ENCODE measurements around the gene PRUNE1.

Gene PRUNE1

DNA sequence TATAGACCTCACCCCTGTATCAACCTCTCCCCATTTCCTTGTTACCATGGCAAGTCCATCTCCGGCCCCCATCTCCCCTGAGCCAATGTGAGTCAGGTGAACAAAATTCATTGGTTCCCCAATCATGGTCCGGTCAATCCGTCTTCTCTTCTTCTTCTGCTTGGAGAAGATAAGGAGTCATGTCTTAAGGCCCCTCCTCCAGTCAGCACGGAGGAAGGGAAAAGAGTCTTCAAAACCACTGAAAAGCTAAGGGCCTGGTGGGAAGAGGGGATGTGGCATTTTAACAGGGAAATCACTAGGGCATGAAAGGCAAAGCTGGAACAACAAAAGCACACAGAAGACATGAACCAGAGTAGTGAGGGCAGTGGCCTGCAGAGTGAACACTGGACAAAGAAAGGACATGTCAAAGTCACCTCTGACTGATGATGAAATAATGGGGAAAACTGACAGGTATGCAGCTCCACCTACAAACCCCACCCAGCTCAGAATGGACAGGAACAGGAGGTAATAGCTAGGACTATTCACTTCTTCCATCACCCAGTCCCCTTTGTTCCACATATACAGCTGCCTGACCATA is 46.8 kb downstream of the PRUNE1 start:
- no peak for DNase-seq (ENCODE audit: low read depth)

DNA sequence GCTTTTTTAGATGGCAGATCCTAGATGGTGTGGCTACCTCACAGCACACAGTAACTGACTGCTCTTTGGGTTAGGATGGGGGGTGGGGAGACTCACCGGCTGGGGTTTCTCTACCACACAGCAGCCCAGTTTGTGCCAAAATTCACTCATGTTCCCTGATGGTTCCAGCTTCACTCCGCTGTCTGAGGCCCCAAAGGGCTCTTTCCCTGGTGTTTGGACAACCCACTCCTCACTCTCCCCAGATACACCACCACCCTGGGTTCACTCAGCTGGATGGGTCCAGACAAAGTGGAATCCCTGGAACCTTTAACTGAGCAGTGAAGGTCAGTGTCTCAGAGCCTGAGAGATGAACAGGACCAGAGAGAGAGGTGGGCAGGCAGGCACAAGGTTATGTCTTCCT is 47.3 kb downstream of the PRUNE1 start:
- no peak for DNase-seq (ENCODE audit: low read depth)

DNA sequence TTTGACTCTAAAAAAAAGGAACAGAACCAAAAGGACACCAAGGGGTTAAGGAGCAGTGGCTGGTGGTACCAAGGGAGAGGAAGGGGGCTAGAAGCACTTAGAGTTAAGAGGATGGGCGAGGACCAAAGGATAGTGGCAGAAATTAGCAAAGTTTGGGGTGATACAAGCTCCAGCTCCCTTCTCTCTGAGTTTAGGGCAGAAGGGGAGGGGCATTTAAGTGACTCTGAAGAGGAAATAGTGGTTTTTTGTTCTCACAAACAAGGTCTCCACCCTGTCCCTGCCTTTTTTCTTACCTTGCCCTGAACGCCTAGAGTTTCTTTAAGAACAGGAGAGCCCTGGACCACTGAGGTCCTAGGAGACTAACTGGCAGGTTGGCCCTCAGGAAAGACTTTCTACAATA is 47.9 kb downstream of the PRUNE1 start:
- no peak for DNase-seq (ENCODE audit: low read depth)

DNA sequence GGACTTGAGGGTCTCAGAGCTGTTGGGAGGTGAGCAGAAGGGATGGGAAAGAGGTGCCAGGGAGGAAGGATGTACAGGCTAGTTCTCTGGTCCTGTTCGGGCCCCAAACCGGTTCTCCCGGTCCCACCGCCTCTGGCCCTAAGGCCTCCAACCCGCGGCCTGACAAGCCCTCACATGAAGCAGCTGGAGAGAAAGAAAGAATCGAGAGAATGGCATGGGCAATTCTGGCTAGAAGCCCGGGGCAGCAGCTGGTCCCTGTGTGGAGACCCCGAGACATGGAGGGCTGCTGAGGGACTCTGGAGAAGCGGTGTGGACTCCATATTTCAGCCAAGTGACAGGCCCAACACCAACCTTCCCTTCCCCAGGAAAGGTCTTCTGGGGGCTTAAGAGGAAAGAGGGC is 50.4 kb downstream of the PRUNE1 start:
- no peak for DNase-seq (ENCODE audit: low read depth)

DNA sequence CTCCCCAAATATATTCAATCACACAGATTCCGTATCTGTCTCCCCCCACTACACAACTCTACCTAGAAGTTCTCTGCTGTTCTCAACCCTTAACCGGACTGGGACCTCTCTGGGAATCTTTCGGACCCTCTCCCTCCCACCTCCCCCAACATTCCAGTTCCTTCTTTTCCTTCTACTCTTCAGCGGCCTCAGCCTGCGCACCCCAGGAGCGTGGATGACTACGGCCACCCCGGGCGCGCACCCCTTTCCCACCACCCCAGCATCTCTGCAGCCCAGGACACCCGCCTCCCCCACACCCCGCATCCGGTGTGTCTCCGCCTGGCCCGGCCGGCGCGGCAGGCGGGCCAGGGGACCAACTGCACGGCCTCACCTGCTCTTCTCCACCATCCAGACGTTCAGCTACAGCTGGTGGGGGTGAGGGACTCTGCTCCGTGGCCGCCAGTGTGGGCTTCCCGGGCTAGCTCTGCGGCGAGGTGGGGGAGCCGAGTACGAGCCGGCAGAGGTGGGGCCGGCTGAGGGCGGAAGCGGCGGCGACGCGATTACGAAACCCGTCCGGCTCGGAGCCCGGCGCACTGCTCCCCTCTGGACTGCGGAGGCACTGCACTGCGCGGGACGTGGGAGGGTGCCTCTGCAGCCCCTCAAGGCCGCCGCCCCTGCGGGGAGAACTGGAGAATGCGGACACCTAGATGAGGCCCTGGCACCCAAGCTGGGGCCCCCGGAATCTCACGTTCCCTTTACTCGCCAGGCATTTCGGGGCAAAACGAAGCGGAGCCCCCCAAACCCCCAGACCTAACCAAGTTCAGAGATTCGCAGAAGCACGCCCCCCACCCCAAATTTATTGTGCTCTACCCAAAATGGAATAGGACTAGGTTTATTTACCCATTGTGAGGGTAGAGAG is 51.1 kb downstream of the PRUNE1 start, which contains the start of gene CDC42SE1:
Gene CDC42SE1 (minus strand): TSS at position 514 of the 898 bp plus-strand sequence. CDS start 3,892 bp downstream, outside the sequence.
- DNase-seq (ENCODE audit: low read depth) = peak; percentile 83

DNA sequence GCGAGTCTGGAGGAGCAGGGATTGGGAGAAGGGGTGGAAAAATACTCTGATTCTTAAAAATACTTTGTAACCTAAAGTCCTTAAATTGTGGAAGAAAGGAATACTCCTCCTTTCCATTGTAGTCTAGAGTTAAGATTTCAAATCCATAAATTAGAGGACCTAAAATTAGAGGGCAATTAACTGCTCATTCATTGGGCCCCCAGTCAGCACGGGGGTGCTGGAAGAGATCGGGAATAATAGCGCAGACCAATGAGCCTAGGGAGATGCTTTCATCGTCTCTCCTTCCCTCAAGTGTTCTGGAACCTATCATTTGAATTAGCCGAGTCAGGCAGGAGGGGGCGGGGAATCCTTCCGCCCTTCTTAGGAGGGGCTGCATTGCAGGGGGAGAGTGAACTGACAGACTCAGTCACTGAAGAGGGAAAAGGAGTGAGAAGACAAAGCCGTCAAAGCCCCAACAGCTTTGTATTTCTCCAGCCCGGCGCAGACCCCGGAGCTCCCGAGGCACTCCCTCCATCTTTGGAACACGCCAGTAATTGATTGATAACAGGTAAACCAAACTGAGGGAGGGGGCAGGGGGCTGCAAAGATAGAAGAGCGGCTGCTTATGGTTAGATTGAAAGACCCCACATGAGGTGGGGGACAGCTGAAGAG is 51.9 kb downstream of the PRUNE1 start, which contains the start of gene MLLT11:
Gene MLLT11 (plus strand): TSS at position 391 of the 650 bp plus-strand sequence. CDS start 6,828 bp downstream, outside the sequence.
- peak; percentile 79 for DNase-seq (ENCODE audit: low read depth)

DNA sequence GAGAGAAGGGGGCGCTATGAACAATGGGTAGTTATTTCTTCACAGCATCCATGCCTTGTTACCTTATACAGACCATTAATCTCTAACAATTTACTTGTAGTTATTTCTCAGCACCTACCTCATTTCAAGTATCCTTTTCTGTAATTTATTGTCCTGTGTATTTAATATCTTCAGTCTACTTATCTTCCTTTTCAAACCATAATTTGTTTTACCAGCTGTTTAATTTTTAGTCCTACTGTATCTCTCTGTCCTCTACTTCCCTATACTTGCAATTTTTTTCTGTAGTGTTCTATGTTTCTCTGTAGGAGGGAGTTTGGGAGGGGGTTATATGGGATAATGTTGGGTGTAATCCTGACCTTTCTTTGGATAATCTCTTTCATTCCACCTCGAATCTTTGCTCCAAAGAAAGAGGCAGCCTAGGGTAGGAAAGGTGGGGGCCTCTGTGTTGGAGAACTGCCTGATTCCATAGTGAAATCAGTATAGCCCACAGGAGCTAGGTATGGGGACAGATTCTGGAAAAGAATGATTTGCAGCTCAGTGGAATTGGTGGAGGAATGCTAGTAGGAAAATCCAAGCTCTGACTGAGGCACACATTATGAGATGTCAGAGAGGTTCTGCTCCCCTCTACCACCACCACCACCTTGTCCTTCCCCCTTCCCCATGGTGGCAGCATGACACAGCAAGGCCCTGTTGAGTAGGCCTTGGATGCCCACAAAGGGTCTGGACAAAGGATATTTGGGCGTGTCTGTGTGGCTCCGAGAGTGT is 52.6 kb downstream of the PRUNE1 start:
- DNase-seq (ENCODE audit: low read depth) = no peak

DNA sequence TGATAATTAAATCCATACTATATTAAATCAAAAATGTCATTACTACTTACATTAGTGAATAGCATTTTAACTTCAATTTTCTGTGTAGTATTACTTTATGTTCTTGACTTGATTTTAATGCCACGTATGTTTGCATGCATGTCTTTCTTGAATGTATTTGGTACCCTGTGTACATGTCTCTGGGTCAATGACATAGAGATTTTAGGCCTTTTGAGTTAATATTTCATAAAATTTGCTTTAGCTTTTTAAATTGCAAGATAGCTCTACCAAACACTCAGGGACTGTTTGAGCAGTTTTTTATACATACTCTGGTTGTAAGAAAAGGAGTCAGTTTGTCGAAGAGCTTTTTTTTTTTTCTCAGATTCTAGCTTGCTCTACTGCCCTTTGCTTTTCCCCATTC is 53.5 kb downstream of the PRUNE1 start:
- DNase-seq (ENCODE audit: low read depth) = no peak

DNA sequence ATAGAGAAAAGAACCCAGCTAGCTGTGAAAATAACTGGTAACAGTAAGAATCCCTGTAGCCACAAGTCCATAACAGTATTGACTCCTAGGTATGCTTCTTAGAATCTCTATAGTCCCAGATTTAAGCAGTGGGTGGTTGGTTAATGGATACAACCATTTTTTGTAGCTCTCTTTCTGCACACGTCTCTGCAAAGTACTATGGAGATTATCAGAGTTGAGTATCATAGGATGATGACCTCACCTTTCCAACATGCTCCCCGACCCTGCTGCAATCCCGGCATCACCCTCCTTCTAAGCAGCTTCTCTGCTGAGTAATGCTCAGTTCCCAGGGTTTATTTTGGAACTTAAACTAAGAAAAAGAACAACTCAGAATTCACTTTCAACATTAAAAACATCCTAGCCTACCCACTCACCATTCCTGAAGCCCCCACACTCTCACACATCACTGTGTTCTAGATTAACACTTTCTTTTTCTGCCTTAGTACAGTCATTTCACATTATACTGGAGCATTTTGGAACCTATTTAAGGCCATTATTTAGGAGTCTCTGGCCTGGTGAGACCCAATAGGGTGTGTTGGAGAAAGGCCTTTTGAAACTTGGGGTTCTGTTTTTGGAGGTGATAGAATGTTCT is 54.6 kb downstream of the PRUNE1 start:
- peak; percentile 96 for DNase-seq (ENCODE audit: low read depth)

DNA sequence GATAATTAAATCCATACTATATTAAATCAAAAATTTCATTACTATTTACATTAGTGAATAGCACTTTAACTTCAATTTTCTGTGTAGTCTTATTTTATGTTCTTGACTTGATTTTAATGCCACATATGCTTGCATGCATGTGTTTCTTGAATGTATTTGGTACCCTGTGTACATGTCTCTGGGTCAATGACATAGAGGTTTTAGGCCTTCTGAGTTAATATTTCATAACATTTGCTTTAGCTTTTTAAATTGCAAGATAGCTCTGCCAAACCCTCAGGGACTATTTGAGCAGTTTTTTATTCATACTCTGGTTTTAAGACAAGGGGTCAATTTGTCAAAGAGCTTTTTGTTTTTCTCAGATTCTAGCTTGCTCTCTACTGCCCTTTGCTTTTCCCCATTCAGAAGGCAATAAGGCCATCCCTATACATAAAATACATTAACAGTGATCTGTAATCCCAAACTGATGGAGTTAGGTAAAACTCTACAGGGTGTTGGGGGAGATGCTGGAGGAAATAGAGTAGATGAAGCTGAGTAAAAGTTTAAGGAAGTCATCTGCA is 56.9 kb downstream of the PRUNE1 start:
- no peak for DNase-seq (ENCODE audit: low read depth)

DNA sequence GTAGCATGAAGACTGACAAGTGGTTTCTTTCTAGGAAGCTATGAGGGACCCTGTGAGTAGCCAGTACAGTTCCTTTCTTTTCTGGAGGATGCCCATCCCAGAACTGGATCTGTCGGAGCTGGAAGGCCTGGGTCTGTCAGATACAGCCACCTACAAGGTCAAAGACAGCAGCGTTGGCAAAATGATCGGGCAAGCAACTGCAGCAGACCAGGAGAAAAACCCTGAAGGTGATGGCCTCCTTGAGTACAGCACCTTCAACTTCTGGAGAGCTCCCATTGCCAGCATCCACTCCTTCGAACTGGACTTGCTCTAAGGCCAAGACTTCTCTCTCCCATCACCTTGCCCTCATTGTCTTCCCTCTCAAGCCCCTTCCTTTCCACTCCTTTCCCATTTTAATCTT is 58.9 kb downstream of the PRUNE1 start:
- no peak for DNase-seq (ENCODE audit: low read depth)

DNA sequence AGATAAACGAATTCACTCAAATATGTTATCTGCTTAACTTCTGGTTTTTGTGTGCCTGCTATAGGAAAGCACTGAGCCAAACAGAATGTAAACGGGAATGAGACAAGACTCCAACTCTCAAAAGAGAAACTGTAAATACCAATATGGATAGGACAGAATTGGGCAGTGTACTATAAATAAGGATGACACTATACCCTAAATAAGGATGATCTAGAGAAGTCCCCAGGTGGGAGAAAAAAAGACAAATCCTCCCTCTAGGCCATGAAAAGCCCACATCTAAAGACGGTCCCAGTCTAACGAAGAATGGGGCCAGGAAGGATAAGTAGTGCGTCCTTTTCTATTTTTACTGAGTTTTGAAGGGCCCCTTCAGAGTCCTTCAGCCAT is 60.8 kb downstream of the PRUNE1 start:
- DNase-seq (ENCODE audit: low read depth) = no peak

DNA sequence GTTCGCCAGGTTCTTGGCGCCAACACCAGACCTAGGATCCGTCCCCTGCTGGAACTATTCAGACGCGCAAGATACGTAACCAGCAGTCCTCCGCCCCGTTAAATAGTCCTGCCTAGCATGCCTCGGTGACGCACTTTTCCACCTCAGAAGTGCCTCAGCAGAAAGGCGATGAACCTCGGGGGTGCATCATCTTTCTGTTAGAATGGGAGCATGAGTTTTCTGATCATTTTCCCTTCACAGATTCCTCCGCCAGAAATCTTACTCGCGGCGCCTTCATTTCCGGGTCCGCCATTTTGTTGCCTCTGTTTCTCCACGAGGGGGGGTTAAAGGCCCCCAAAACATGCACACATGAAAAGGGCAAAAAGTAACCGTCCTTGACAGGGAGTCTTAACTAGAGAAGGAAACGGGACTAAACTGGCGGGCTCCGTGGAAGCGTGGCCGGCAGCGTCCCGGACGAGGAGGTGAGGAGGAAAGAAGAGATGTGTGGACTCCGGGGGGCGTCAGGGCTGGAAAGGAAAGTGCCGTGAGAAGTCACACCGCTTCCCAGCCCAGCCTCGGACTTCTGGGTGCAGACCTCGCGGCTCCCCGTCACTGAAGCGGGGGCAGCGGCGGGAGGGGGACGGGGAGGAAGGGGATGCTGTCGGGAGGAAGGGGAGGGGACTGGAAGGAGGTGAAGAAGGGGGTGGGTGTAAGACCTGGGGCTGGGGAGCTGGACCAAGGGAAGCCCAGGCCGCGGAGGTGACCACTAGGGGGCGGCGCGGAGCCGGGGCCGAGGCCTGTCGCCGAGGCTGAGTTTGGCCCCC is 62.4 kb downstream of the PRUNE1 start, which contains the start of gene GABPB2:
Gene GABPB2 (plus strand): TSS at position 288 of the 803 bp plus-strand sequence. CDS start 17,429 bp downstream, outside the sequence.
- peak; percentile 98 for DNase-seq (ENCODE audit: low read depth)

DNA sequence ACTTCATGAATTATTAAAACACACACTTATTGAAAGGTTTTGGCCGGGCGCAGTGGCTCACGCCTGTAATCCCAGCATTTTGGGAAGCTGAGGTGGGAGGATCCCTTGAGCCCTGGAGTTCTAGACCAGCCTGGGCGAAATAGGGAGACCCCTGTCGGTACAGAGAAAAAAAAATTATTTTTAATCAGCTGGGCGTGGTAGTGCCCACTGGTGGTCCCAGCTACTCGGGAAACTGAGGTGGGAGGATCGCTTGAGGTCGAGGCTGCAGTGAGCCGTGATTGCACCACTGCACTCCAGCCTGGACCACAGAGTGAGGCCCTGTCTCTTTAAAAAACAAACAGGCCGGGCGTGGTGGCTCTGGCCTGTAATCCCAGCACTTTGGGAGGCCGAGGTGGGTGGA is 64.0 kb downstream of the PRUNE1 start:
- no peak for DNase-seq (ENCODE audit: low read depth)
